ENCODE data around the gene CNGA3.

DNA sequence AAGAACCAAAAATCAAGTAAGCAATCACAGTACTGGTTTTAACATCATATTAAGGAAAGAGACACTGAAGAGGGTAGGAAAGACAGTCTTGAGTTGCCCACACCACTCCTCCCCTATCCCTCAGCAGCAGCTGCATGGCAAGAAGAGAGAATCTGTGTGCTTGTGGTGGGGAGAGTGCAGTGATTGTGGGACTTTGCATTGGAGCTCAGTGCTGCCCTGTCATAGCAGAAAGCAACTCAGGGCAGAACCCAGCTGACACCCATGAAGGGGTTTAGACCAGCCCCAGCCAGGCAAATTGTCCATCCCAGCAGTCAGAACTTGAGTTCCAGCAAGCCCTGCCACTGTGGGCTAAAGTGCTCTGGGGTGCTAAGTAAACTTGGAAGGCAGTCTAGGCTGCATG is 57.6 kb downstream of the CNGA3 start:
- TF ChIP-seq CTCF (IDR thresholded peaks at IDR 0.05) (no peak), POLR2A (IDR thresholded peaks at IDR 0.05) (no peak)
